HepG2 (cell line): Measurements from ENCODE around the gene LGALS3. TPM values are rescaled to one million over a fixed set of nuclear protein-coding genes. Genes with fewer than 3 reads are reported as not detected.

ENCODE experiments used
- ATAC-seq: fragments of 200-7000 bp; cut with Tn5 transposase; 3 replicates; pipeline ENCODE4 v1.9.1; 2020; ENCODE audit warnings: mild to moderate bottlenecking, moderate library complexity
- BruUV-seq: library from RNA; stranded (reverse); fragments of 400-500 nt; replicated peaks from 2 replicates; lab custom pipeline; 2021; lab: Mats Ljungman, UMichigan
- CTCF ChIA-PET: fragments of 300-600 bp; formaldehyde crosslinking; extraction: SDS; loops from one replicate; lab custom pipeline; 2021; ENCODE audit warnings: low total read pairs, inconsistent platforms, low intra/inter-chr PET ratio; lab: Yijun Ruan, JAX
- POLR2A ChIA-PET: fragments of 350-600 bp; sonication (Branson Sonifier 250); formaldehyde crosslinking; loops from one replicate; lab custom pipeline; 2020; ENCODE audit warnings: antibody characterized with exemption, inconsistent platforms; lab: Yijun Ruan, JAX
- DNase-seq: peaks from one replicate; pipeline ENCODE4 v3.0.0-alpha.2; 2015; ENCODE audit warnings: low spot score
- FAIRE-seq: peaks from 3 replicates; lab custom pipeline; 2011; peaks lifted over from hg19 to GRCh38; lab: Jason Lieb, UNC
- H2AFZ ChIP-seq: one replicate; pipeline ENCODE4 v1.6.1; 2011; ENCODE audit warnings: low read length, inconsistent platforms
- H3K27ac ChIP-seq: fragments of 300-600 bp; 3 replicates; pipeline ENCODE4 v1.8.0; 2011; ENCODE audit warnings: mixed run types, mild to moderate bottlenecking, mixed read lengths, low read length, inconsistent platforms; ENCODE audit not compliant: insufficient read depth; ENCODE audit errors: extremely low read length
- H3K27me3 ChIP-seq, 2 experiments: fragments of 200-600 bp in 1 of 2; 2 replicates in 1 of 2; 3 replicates in 1 of 2; pipeline versions ENCODE4 v1.6.0 to v1.8.0; 2011; ENCODE audit warnings: low read length in 2 of 2, mild to moderate bottlenecking in 2 of 2, moderate library complexity in 2 of 2, inconsistent platforms in 1 of 2; ENCODE audit not compliant: insufficient read depth in 2 of 2, control insufficient read depth in 1 of 2
- H3K36me3 ChIP-seq, 2 experiments: fragments of 200-600 bp in 1 of 2; replicated peaks in 1 of 2; 2 replicates in 1 of 2; 3 replicates in 1 of 2; pipeline versions ENCODE4 v1.5.1 to v1.8.0; 2011; ENCODE audit warnings: low read length in 2 of 2, inconsistent platforms in 1 of 2; ENCODE audit not compliant: insufficient read depth in 2 of 2, control insufficient read depth in 1 of 2
- H3K4me1 ChIP-seq: 2 replicates; pipeline ENCODE4 v1.5.1; 2012; ENCODE audit warnings: low read length, inconsistent platforms; ENCODE audit not compliant: insufficient read depth
- H3K4me2 ChIP-seq: 2 replicates; pipeline ENCODE4 v1.6.0; 2011; ENCODE audit warnings: low read depth, low read length, inconsistent platforms
- H3K4me3 ChIP-seq, 3 experiments: fragments of 200-600 bp in 1 of 3; sonication (generic), shearing (Covaris generic) in 1 of 3; replicated peaks in 1 of 3; 2 replicates each; pipeline ENCODE4 v1.5.1; 2011 to 2016; ENCODE audit warnings: low read length in 3 of 3, inconsistent platforms in 2 of 3, low read depth in 2 of 3, mild to moderate bottlenecking in 2 of 3, control low read depth in 1 of 3, mixed read lengths in 1 of 3; ENCODE audit not compliant: insufficient read depth in 1 of 3
- H3K79me2 ChIP-seq: one replicate; pipeline ENCODE4 v1.6.1; 2011; ENCODE audit warnings: low read length, inconsistent platforms; ENCODE audit not compliant: insufficient read depth
- H3K9ac ChIP-seq: 2 replicates; pipeline ENCODE4 v1.6.0; 2011; ENCODE audit warnings: mild to moderate bottlenecking, low read depth, low read length, inconsistent platforms; ENCODE audit not compliant: insufficient read depth
- H3K9me3 ChIP-seq: 2 replicates; pipeline ENCODE4 v1.5.1; 2012; ENCODE audit warnings: mild to moderate bottlenecking, low read length
- H4K20me1 ChIP-seq: 2 replicates; pipeline ENCODE4 v1.6.0; 2011; ENCODE audit warnings: inconsistent platforms, mild to moderate bottlenecking, low read length, moderate library complexity; ENCODE audit not compliant: insufficient read depth
- BORCS8-MEF2B ChIP-seq: sonication (generic); formaldehyde crosslinking; IDR thresholded peaks from 2 replicates; pipeline ENCODE4 v1.8.0; 2022; ENCODE audit warnings: mild to moderate bottlenecking, missing genetic modification reagents
- CEBPB ChIP-seq: IDR thresholded peaks from 2 replicates; pipeline ENCODE4 v1.6.1; 2011; ENCODE audit warnings: low read depth, low read length, improper control_type of control experiment, borderline replicate concordance
- CEBPG ChIP-seq: IDR thresholded peaks from 2 replicates; pipeline ENCODE4 v1.6.1; 2016
- FOSL1 ChIP-seq: sonication (generic); formaldehyde crosslinking; IDR thresholded peaks from 2 replicates; pipeline ENCODE4 v1.9.0; 2021; ENCODE audit warnings: missing genetic modification reagents, borderline replicate concordance
- FOXA3 ChIP-seq: IDR thresholded peaks from 2 replicates; pipeline ENCODE4 v1.6.1; 2016; ENCODE audit warnings: missing genetic modification reagents, missing compliant biosample characterization
- IKZF5 ChIP-seq: IDR thresholded peaks from 2 replicates; pipeline ENCODE4 v1.6.1; 2018; ENCODE audit warnings: missing genetic modification reagents, mild to moderate bottlenecking, missing compliant biosample characterization
- RBM22 ChIP-seq: fragments of 200-400 bp; formaldehyde crosslinking; optimal IDR thresholded peaks from 2 replicates; pipeline ENCODE3; 2017; ENCODE audit warnings: mild to moderate bottlenecking, low read length, moderate library complexity
- TBP ChIP-seq: sonication (generic); formaldehyde crosslinking; IDR thresholded peaks from 2 replicates; pipeline ENCODE4 v1.5.0; 2020; ENCODE audit warnings: missing genetic modification reagents
- ZBTB3 ChIP-seq: sonication (generic); formaldehyde crosslinking; IDR thresholded peaks from 2 replicates; pipeline ENCODE4 v1.4.0; 2020; ENCODE audit warnings: low read depth, mild to moderate bottlenecking, moderate library complexity, missing genetic modification reagents, borderline replicate concordance
- ZNF10 ChIP-seq: sonication (generic); formaldehyde crosslinking; IDR thresholded peaks from 2 replicates; pipeline ENCODE4 v1.4.0; 2020; ENCODE audit warnings: mild to moderate bottlenecking, low read depth, missing genetic modification reagents, borderline replicate concordance
- WGBS: methylation state at CpG from one replicate; pipeline ENCODE4 v1.1.6; 2017; ENCODE audit warnings: low lambda C conversion rate; 5-methylcytosine and 5-hydroxymethylcytosine counted together
- in situ Hi-C: cut with HindIII; loops from 2 replicates; pipeline ENCODE4 v1.10.0; 2017; ENCODE audit warnings: low pct_unique_long_range_greater_than_20kb; ENCODE audit not compliant: extremely low pct_ligation_motif_present
- intact Hi-C: fragments of 100-400 bp; cut with micrococcal nuclease; formaldehyde crosslinking; loops from one replicate; pipeline ENCODE4 v1.10.0; 2022; ENCODE audit not compliant: unreplicated experiment
- polyA plus RNA-seq, 8 experiments: library from polyadenylated mRNA; depleted of rRNA in 3 of 8; stranded (reverse) in 7 of 8; unstranded in 1 of 8; fragments of >200 nt; fragmentation: Illumina TruSeq in 4 of 8; extraction: Trizol in 4 of 8; gene quantifications; 2 replicates each; pipeline versions ENCODE4 v1.2.1 to v1.2.3, GENCODE V29; 2011 to 2016; ENCODE audit warnings: low read depth in 4 of 8, missing spikeins in 1 of 8, mixed read lengths in 1 of 8; ENCODE audit not compliant: insufficient read depth in 1 of 8
- total RNA-seq, 5 experiments: library from RNA; depleted of rRNA; stranded (reverse); fragments of >200 nt; fragmentation: Illumina TruSeq; extraction: Trizol; gene quantifications; 2 replicates each; pipeline ENCODE4 v1.2.3, GENCODE V29; 2016; ENCODE audit warnings: low read depth in 1 of 5

The LGALS3 gene
- total and polyA plus RNA-seq, 2 of the 13 experiments (the other 11 are each of a cell fraction or from before 2014, with no cell fraction given), result 5.0 to 97.4 TPM

DNA sequence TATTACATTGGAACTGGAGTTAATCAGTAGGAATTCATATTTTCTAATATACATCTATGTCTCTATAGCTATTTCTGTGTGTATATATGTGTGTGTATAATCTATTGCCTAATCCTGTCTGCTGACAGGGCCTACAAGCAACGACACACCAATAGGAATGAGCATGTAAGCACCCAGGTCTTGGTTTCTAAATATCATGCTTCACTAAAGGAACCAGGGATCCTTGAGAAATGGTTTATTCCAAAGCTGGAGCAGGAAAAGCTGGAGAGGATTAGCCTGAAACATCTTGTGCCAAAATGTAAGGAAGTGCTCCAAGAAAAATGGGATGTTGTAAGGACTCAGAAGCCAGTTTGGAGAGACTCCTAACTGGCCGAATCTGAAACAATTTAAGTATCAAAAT is 29.3 kb upstream of the LGALS3 start:
- no peak for DNase-seq
- H3K4me2 ChIP-seq, result no peak overlapping the region
- no peak overlapping the region for H2AFZ ChIP-seq
- CTCF ChIA-PET, result no interaction called here
- peaks cover 35% of the 10 kb centered on the region for H3K4me1 ChIP-seq
- BruUV-seq, result no TSS peak
- no peaks in the 10 kb centered on the region for H3K79me2 ChIP-seq
- in situ Hi-C loops (no loop called here), intact Hi-C loops (no loop called here)
- no peaks in the 10 kb centered on the region for H3K27me3 ChIP-seq
- H4K20me1 ChIP-seq, result no peaks in the 10 kb centered on the region
- 71% methylated on average over 2 of the region's 2 CpGs for WGBS
- H3K9ac ChIP-seq, result no peak overlapping the region
- POLR2A ChIA-PET, result no interaction called here
- no peaks in the 10 kb centered on the region for H3K9me3 ChIP-seq
- TF ChIP-seq CEBPG (CRISPR knock-in tag), result 0 out of 2 replicates have a peak, but pooled peaks have one; percentile 13
- no peak for TF ChIP-seq TBP (CRISPR knock-in tag)
- TF ChIP-seq ZBTB3 (CRISPR knock-in tag), result no peak
- TF ChIP-seq FOSL1 (CRISPR knock-in tag), result no peak
- TF ChIP-seq FOXA3, result no peak
- no peak for TF ChIP-seq ZNF10 (CRISPR knock-in tag)
- TF ChIP-seq IKZF5, result no peak
- peak; percentile 26; the same call in 1 of the 2 replicates for TF ChIP-seq CEBPB
- TF ChIP-seq RBM22, result no peak
- TF ChIP-seq BORCS8-MEF2B (CRISPR knock-in tag), result no peak
- FAIRE-seq, result no peak
- no peaks in the 10 kb centered on the region for H3K36me3 ChIP-seq
- no peak overlapping the region for H3K4me3 ChIP-seq
- H3K27ac ChIP-seq, result no peak overlapping the region
- ATAC-seq, result no peak
